Measurements from ENCODE around the gene RASSF1. TPM values are rescaled to one million over a fixed set of nuclear protein-coding genes. Genes with fewer than 3 reads are reported as not detected.
A peak's percentile ranks its signal among the peaks of the same experiment; 100 is the strongest.

Gene RASSF1
- total RNA-seq, 2 experiments from 2014 or later = 88.3 to 122 TPM

DNA sequence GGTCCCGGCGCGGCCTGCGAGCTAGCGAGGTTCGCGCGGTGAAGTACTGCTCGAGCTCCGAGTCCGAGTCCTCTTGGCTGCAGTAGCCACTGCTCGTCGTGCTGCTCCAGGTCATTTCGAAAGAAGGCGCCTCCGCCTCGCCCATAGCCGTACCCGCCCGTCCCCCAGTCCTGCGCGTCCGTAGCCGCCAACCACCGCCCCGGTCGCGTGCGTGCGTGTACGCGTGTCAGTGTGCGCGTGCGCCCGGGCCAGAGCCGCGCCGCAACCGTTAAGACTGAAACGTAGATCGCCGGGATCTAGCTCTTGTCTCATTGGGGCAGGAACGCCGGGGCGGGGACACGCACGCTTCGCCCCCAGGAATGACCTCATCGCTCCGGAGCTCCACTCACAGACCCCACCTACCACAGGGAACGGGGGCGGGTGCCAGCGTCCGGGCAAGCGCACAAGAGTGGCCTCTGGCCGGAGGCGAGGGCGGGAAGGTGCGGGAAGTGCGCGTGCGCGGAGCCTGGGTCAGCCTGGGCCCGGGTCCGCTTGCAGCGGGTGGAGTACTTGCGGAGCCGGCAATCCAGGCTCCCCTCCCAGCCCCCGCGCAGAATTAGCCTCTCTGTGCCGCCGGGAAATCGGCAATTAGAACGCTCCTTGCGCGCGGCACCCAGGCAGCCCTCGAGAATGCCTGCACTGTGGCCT is 3.3 kb downstream of the RASSF1 start:
- Mint-ChIP-seq H3K27ac (peak overlapping the region; percentile 95), H3K9me3 (no peaks in the 10 kb centered on the region), H3K27me3 (no peaks in the 10 kb centered on the region), H3K4me1 (peaks cover 67% of the 10 kb centered on the region), H3K4me3 (peak overlapping the region; percentile 87), H3K36me3 (ENCODE audit: low read depth) (peaks cover 59% of the 10 kb centered on the region)
- POLR2A ChIA-PET = interaction anchor here (0.7 to 1.7 kb wide), 6 partner anchors 9 to 276 kb away, joined by 3 to 11 read pairs (median 4); partner anchors contain the start of genes CISH, CYB561D2, HYAL3 and NAA80
- CTCF ChIA-PET = interaction anchor here (0.9 to 9.2 kb wide), 14 partner anchors 9 to 279 kb away, joined by 3 to 76 read pairs (median 5); partner anchors contain the start of genes CYB561D2, GNAI2, HYAL2 and HYAL3
- peak; percentile 97 for DNase-seq

DNA sequence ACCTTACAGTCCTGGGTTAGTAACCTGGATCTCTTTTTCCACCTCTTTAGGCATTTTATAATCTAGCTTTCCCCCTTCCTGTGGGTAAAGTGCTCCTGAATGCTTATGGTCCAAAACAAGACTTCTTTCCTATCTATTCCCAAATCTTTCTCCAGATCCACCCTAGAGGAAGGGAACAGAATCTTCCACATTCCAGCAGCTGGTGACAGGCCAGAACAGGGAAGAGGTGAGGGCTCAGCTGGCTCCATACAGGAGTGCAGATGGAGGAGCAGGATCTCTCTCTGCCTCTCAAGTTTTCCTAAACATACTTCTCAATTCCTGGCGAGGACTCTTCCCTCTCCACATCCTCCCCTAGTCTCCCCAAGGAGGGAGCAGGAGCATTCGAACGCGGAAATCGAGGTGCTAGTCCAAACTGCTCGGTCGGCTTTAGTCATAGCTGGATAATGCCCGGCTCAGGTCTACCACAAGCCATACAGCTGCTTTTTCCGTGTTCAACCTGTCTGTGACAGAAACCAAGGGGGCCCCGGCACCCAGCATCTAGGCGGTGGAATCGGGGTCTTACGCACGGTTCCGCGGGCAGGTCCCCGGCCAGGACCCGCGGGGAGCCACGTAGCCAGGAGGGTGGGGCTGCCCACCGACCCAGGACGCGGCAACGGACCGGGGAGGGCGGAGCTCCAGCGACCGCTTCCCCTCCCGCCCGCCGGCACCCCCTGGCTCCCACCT is 4.0 kb downstream of the RASSF1 start:
- Mint-ChIP-seq H3K4me3 (peak overlapping the region; percentile 87), H3K4me1 (peaks cover 63% of the 10 kb centered on the region), H3K9me3 (no peaks in the 10 kb centered on the region), H3K36me3 (ENCODE audit: low read depth) (peaks cover 64% of the 10 kb centered on the region), H3K27me3 (no peaks in the 10 kb centered on the region), H3K27ac (peak overlapping the region; percentile 95)
- ChIA-PET POLR2A (interaction anchor here (0.8 to 1.7 kb wide), 5 partner anchors 9 to 277 kb away, joined by 3 to 11 read pairs (median 4); partner anchors contain the start of genes CISH, CYB561D2, HYAL3 and NAA80), CTCF (interaction anchor here (0.6 to 9.2 kb wide), 16 partner anchors 9 to 279 kb away, joined by 3 to 76 read pairs (median 5); partner anchors contain the start of genes CYB561D2, GNAI2, HYAL2 and HYAL3)
- DNase-seq = no peak

- ChIA-PET POLR2A (no interaction called here), CTCF (interaction anchor here (1.1 to 9.2 kb wide), 5 partner anchors 11 to 106 kb away, joined by 3 to 76 read pairs (median 4); partner anchors contain the start of genes CYB561D2, HYAL2, NPRL2 and ZMYND10)
- H3K27me3 Mint-ChIP-seq = no peaks in the 10 kb centered on the region
- H3K27ac Mint-ChIP-seq = peak overlapping the region; percentile 88
- peaks cover 77% of the 10 kb centered on the region for H3K36me3 Mint-ChIP-seq (ENCODE audit: low read depth)
- peaks cover 50% of the 10 kb centered on the region for H3K4me1 Mint-ChIP-seq
- H3K9me3 Mint-ChIP-seq = no peaks in the 10 kb centered on the region
- no peak for DNase-seq
- H3K4me3 Mint-ChIP-seq = peak overlapping the region; percentile 51
These were observed 6.1 kb downstream of the RASSF1 start for GRCh38 chr3:50334339-50335075.

DNA sequence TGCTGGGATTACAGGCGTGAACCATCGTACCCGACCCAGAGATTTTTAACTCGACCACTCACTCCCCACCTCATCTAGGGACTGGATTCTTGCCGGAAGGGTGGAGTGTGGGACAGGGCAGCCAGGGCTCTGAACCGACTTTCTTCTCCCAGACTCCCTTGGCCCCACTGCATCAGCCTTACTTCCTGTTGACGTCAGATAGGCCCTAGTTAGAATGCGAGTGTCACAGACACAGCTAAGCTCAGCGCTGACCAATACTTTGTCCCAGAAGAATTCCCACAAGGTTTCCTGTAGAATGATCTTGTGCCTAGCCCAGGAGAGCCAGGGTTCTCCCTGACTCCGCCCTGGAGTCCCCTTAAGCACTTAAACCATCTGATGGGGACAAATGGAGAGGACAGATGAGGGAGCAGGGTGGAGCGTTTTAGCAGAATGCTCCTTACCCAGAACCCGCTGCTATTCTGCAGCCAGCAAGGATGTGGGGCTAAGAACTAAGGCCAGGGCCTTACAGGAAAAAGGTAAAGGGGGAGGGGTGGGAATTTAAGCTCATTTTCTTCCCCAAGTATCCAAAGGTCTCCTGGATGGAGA is 6.8 kb downstream of the RASSF1 start:
- no peaks in the 10 kb centered on the region for H3K27me3 Mint-ChIP-seq
- CTCF ChIA-PET = interaction anchor here (1.1 to 9.2 kb wide), 5 partner anchors 11 to 106 kb away, joined by 3 to 76 read pairs (median 4); partner anchors contain the start of genes CYB561D2, HYAL2, NPRL2 and ZMYND10
- DNase-seq = no peak
- H3K27ac Mint-ChIP-seq = peak overlapping the region; percentile 88
- peak overlapping the region; percentile 51 for H3K4me3 Mint-ChIP-seq
- POLR2A ChIA-PET = no interaction called here
- peaks cover 46% of the 10 kb centered on the region for H3K4me1 Mint-ChIP-seq
- H3K36me3 Mint-ChIP-seq (ENCODE audit: low read depth) = peaks cover 73% of the 10 kb centered on the region
- no peaks in the 10 kb centered on the region for H3K9me3 Mint-ChIP-seq

- no peaks in the 10 kb centered on the region for H3K27me3 Mint-ChIP-seq
- H3K27ac Mint-ChIP-seq = no peak overlapping the region
- CTCF ChIA-PET = interaction anchor here (0.9 to 9.2 kb wide), 3 partner anchors 8 to 25 kb away, joined by 4 to 76 read pairs (median 52); partner anchors contain the start of genes CYB561D2, HYAL2, NPRL2 and ZMYND10
- no peak for DNase-seq
- POLR2A ChIA-PET = no interaction called here
- peaks cover 58% of the 10 kb centered on the region for H3K36me3 Mint-ChIP-seq (ENCODE audit: low read depth)
- no peak overlapping the region for H3K4me3 Mint-ChIP-seq
- H3K4me1 Mint-ChIP-seq = peaks cover 53% of the 10 kb centered on the region
- H3K9me3 Mint-ChIP-seq = no peaks in the 10 kb centered on the region
These were observed 9.2 kb downstream of the RASSF1 start for GRCh38 chr3:50331364-50331907.

DNA sequence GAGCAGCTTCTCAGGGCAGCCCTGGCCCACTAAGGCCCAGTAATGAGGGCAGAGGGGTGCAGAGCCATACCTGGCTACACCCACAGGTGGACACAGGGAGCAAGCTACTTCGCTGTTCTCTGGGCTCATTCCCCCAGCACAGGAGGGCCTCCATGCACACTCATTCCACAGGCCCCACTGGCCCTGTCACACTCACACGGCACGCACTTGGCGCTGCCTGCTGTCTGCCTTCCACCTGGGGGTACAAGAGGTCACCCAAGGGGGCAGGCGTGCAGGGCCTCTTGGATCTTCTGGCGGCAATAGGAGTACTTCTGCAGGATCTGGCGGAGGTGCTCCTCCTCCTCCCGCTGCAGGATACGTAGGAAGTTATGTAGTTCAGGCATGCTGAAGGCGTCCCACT is 10.3 kb downstream of the RASSF1 start:
- DNase-seq = no peak
- no peak overlapping the region for H3K27ac Mint-ChIP-seq
- no peaks in the 10 kb centered on the region for H3K27me3 Mint-ChIP-seq
- POLR2A ChIA-PET = no interaction called here
- CTCF ChIA-PET = interaction anchor here (9.2 kb wide), 1 partner anchor 17 kb away, joined by 76 read pairs; the partner anchor contains the start of genes CYB561D2, NPRL2 and ZMYND10
- H3K9me3 Mint-ChIP-seq = no peaks in the 10 kb centered on the region
- no peak overlapping the region for H3K4me3 Mint-ChIP-seq
- H3K4me1 Mint-ChIP-seq = peaks cover 42% of the 10 kb centered on the region
- peaks cover 47% of the 10 kb centered on the region for H3K36me3 Mint-ChIP-seq (ENCODE audit: low read depth)

DNA sequence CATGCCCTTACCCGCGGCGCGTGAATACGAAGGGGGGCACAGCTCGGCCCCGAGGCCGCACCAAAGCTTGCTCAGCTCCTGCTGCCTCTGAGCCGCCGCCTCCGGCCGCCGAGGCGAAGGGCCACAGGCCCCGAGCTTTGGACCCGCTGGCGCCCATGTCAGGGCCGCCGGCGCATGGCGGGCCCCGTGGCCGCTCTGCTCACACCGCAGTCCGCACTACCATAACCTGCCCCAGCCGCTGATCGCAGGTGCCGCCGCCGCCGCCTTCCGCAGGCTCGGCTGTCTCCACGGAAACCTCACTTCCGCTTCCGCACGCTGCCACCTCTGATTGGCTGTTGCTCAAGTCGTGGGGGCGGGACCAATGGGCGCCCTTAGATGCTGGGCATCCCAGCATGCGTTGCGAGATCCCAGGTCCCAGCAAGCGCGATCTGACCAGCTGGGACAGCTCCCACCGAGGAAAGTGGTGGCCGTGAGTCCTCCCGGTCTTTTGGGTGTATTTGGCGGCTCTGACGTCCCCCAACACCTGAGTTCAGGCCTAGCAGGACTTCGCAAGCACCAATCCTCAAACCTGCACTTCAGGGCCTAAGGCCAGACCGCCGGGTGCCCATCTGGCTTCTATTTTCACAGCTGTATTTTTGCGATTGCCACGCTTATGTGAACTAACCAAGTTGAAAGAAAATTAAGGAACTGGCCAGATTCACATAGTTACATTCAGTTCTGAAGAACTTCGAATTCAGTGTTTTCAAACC is 12.5 kb downstream of the RASSF1 start, which contains the start of gene TUSC2:
TSS of gene TUSC2 (minus strand) at position 281 of the 749 bp plus-strand sequence. CDS start at position 157, 124 bp downstream.
- Mint-ChIP-seq H3K4me3 (peak within 1 kb of the TSS; percentile 84), H3K27ac (peak within 1 kb of the TSS; percentile 85), H3K36me3 (ENCODE audit: low read depth) (peaks cover 34% of the 10 kb centered on the region), H3K4me1 (peaks cover 30% of the 10 kb centered on the region), H3K27me3 (no peaks in the 10 kb centered on the region), H3K9me3 (no peaks in the 10 kb centered on the region)
- POLR2A ChIA-PET = interaction anchor here (0.7 to 1.9 kb wide), 2 partner anchors 9 to 224 kb away, joined by 4 to 11 read pairs; no protein-coding TSS in a partner anchor
- DNase-seq = peak; percentile 97
- CTCF ChIA-PET = interaction anchor here (0.6 to 2.9 kb wide), 9 partner anchors 9 to 121 kb away, joined by 3 to 14 read pairs (median 6); partner anchors contain the start of genes HYAL3, NAA80 and RASSF1

DNA sequence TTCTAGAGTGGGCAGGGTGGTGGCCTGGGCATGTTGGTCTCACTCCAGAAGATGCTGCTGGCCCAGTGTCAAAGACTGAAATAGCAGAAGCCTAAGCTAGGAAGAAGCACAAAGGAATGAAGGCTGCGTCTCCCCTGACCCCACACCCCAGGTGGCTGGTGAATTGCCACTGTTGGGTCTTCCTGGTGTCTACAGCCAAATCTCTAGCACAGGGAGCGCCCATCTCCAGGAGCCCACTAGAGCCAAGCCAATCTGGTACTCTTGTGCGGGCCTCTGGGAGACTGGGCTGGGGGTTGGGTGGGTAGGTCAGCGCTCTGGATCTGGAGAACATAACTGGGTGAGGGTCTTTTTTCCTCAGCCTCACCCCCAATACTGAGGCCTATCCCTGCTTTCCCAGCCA is 13.5 kb downstream of the RASSF1 start:
- Mint-ChIP-seq H3K36me3 (ENCODE audit: low read depth) (peaks cover 27% of the 10 kb centered on the region), H3K27me3 (no peaks in the 10 kb centered on the region), H3K27ac (peak overlapping the region; percentile 78), H3K4me1 (peaks cover 31% of the 10 kb centered on the region), H3K4me3 (peak overlapping the region; percentile 84), H3K9me3 (no peaks in the 10 kb centered on the region)
- POLR2A ChIA-PET = interaction anchor here (1.9 kb wide), 1 partner anchor 10 kb away, joined by 11 read pairs; no protein-coding TSS in a partner anchor
- DNase-seq = no peak
- CTCF ChIA-PET = interaction anchor here (1.2 to 2.9 kb wide), 6 partner anchors 9 to 100 kb away, joined by 4 to 14 read pairs (median 6); partner anchors contain the start of genes HYAL3, NAA80 and RASSF1

DNA sequence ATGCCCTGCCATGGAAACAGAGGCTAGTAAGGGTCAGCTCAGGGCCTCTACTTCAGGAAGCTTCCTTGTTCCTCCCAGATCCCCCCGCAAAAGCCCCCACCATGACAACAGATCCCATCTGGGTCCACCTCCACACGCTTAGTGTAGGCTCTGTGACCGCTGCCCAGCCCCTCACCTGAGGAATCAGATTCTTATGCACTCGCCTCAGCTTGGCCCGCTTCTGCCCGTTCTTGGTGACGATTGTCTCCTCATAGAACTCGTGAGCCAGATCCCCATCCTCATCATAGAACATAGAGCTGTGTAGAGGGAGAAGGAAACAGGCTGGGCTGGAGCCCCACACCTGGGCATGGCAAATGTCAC is 14.5 kb downstream of the RASSF1 start:
- H3K9me3 Mint-ChIP-seq = no peaks in the 10 kb centered on the region
- H3K4me3 Mint-ChIP-seq = peak overlapping the region; percentile 51
- CTCF ChIA-PET = interaction anchor here (1.1 to 1.4 kb wide), 2 partner anchors 10 to 51 kb away, joined by 4 to 7 read pairs; no protein-coding TSS in a partner anchor
- no peaks in the 10 kb centered on the region for H3K27me3 Mint-ChIP-seq
- POLR2A ChIA-PET = no interaction called here
- H3K36me3 Mint-ChIP-seq (ENCODE audit: low read depth) = peaks cover 19% of the 10 kb centered on the region
- H3K27ac Mint-ChIP-seq = no peak overlapping the region
- DNase-seq = peak; percentile 5
- peaks cover 29% of the 10 kb centered on the region for H3K4me1 Mint-ChIP-seq

DNA sequence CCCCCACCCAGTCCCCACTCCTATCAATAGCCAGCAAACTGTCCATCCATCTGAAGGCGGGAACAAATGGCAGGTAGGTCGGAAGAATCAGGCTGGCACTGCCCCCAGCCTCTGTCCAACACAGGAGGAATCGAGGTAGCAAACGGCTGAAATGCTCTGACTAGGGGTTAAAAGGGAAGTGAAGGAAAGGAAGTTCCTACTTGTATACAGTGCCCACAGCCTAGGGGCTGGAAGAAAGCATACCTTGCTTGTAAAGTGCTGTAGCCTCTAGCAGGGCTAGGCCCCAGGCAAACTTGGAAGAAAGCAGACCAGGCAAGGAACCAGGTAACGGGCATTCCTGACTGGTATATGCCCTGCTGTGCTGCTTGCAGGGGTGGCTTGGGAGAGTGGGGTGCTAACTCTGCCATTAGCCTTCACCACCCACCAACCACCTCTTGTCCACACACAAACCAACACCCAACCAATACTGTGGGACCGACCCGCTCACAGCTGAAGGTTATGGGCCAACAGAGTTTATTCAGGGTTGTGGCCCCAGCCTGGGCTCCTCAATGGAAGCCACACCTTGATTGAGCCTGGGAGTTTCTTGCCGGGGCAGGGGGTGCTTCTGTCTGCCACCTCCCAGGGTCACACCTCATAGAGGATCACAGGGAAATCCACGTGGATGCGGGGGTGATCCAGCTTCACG is 15.0 kb downstream of the RASSF1 start:
- peaks cover 14% of the 10 kb centered on the region for H3K36me3 Mint-ChIP-seq (ENCODE audit: low read depth)
- H3K9me3 Mint-ChIP-seq = no peaks in the 10 kb centered on the region
- peak; percentile 5 for DNase-seq
- H3K4me3 Mint-ChIP-seq = peak overlapping the region; percentile 51
- POLR2A ChIA-PET = no interaction called here
- CTCF ChIA-PET = interaction anchor here (1.1 to 3.4 kb wide), 3 partner anchors 11 to 51 kb away, joined by 4 to 19 read pairs (median 7); partner anchors contain the start of genes HYAL3 and NAA80
- H3K27ac Mint-ChIP-seq = no peak overlapping the region
- H3K4me1 Mint-ChIP-seq = peaks cover 30% of the 10 kb centered on the region
- no peaks in the 10 kb centered on the region for H3K27me3 Mint-ChIP-seq

Measured in activated CD4-positive, alpha-beta T cell treated with anti-CD3 and anti-CD28 coated beads, Interleukin-2, amount 10 ng/mL, durations not matched to agents 7 days and 5 days (primary cell).